SHP77 treated with DMSO at 0.1 percent for 48 hours (cell line): ENCODE data around the gene PRR4.

ENCODE experiments used
- DNase-seq: peaks from one replicate; lab custom pipeline; 2025; lab: John Stamatoyannopoulos, UW

Gene PRR4

DNA sequence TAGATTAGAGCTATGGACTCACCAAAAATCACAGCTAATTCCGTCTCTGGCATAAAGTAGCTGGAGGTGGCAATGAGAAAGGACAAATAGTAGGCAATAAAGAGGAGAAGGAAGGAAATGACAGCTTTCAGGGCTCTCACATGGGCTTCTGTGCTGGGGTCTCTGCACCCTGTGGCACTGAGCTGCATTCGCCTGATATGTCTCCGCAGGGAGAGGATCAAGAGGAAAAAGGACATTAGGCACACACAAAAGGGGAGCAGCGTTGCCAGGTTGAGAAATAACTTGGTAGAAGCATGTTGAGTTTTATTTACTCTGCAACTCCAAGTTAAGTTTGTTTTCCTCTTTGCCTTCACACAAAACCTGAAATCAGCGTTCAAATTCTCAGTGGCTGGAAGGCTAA lies 47.5 kb downstream of the PRR4 start:
- no peak for DNase-seq
